Body of pancreas (tissue), 4 donors: ENCODE measurements around the gene RCOR2.

Experiments
- POLR2A ChIP-seq, 3 donors: fragments of 450-650 bp; IDR thresholded peaks; one replicate each; pipeline ENCODE4 v1.6.1; 2016; ENCODE audit warnings: antibody characterized with exemption in 3 of 3, mild to moderate bottlenecking in 2 of 3
- TF ChIP-seq, protein P1 (sequence below), 7 experiments: fragments of 450-650 bp in 4 of 7; fragments of 200-600 bp in 3 of 7; sonication (generic) in 3 of 7; IDR thresholded peaks; one replicate each; pipeline ENCODE4 v1.5.1; 2016 to 2019; ENCODE audit warnings: antibody characterized with exemption in 7 of 7

DNA sequence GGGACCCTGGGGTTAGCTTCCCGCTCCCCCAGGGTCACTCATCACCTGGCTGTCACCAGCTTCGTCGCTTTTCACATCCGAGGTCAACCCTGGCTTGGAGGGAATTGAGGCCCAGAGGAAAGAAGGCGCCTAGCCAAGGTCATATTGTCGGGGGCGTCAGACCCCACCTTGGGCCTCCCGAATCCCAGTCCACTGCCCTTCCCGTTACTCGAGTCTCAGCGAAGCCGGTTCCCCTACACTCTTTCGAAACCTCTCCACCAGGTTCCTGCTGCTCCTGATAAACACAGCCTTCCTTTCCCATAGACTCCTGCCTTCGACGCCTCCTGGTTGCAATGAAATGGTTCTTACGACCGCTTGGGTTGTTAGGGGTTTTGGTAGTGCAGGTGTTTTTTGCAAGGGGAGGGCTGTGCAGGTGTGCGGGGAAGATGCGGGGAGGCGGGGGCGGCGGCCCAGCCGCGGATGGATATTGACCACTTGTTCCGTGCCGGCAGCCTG, 22.5 kb upstream of the RCOR2 start:
- TF ChIP-seq, protein P1, sequence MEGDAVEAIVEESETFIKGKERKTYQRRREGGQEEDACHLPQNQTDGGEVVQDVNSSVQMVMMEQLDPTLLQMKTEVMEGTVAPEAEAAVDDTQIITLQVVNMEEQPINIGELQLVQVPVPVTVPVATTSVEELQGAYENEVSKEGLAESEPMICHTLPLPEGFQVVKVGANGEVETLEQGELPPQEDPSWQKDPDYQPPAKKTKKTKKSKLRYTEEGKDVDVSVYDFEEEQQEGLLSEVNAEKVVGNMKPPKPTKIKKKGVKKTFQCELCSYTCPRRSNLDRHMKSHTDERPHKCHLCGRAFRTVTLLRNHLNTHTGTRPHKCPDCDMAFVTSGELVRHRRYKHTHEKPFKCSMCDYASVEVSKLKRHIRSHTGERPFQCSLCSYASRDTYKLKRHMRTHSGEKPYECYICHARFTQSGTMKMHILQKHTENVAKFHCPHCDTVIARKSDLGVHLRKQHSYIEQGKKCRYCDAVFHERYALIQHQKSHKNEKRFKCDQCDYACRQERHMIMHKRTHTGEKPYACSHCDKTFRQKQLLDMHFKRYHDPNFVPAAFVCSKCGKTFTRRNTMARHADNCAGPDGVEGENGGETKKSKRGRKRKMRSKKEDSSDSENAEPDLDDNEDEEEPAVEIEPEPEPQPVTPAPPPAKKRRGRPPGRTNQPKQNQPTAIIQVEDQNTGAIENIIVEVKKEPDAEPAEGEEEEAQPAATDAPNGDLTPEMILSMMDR (IDR thresholded peaks at IDR 0.05): peak in 1 of 7 experiments; percentile 30
- TF ChIP-seq POLR2A (IDR thresholded peaks at IDR 0.05): no peak
